OCI-LY1 (cell line): ENCODE measurements around the gene PPFIA4.

Experiments used
- H2AFZ ChIP-seq: fragments of 200-600 bp; sonication (generic), shearing (Covaris generic); 2 replicates; pipeline ENCODE4 v1.6.0; 2014; ENCODE audit warnings: antibody characterized with exemption, mild to moderate bottlenecking, low read length
- H3F3A ChIP-seq: fragments of 200-600 bp; sonication (generic), shearing (Covaris generic); 2 replicates; pipeline ENCODE4 v1.6.0; 2014; ENCODE audit warnings: mild to moderate bottlenecking, antibody characterized with exemption, low read length, moderate library complexity; ENCODE audit not compliant: insufficient read depth
- H3K27ac ChIP-seq: fragments of 200-600 bp; sonication (generic); 2 replicates; pipeline ENCODE4 v1.5.1; 2014; ENCODE audit warnings: low read length, mixed run types, mild to moderate bottlenecking, low read depth; ENCODE audit not compliant: poor library complexity, severe bottlenecking
- H3K27me3 ChIP-seq: fragments of 200-600 bp; sonication (generic); 2 replicates; pipeline ENCODE4 v1.6.0; 2014; ENCODE audit warnings: antibody characterized with exemption, mild to moderate bottlenecking, low read length, moderate library complexity; ENCODE audit not compliant: insufficient read depth
- H3K36me3 ChIP-seq: fragments of 200-600 bp; sonication (generic); 2 replicates; pipeline ENCODE4 v1.6.1; 2014; ENCODE audit warnings: mild to moderate bottlenecking, antibody characterized with exemption, low read length, moderate library complexity, mixed read lengths; ENCODE audit not compliant: insufficient read depth
- H3K4me1 ChIP-seq: fragments of 200-600 bp; sonication (generic); 2 replicates; pipeline ENCODE4 v1.5.1; 2014; ENCODE audit warnings: mild to moderate bottlenecking, low read length, moderate library complexity; ENCODE audit not compliant: insufficient read depth, severe bottlenecking
- H3K4me2 ChIP-seq: fragments of 200-600 bp; sonication (generic), shearing (Covaris generic); 2 replicates; pipeline ENCODE4 v1.6.1; 2014; ENCODE audit warnings: low read length
- H3K4me3 ChIP-seq: fragments of 200-600 bp; sonication (generic); 2 replicates; pipeline ENCODE4 v1.5.1; 2014; ENCODE audit warnings: low read length, low read depth, mild to moderate bottlenecking, mixed read lengths; ENCODE audit not compliant: poor library complexity, severe bottlenecking
- H3K79me2 ChIP-seq: fragments of 200-600 bp; shearing (Covaris generic); 2 replicates; pipeline ENCODE4 v1.6.1; 2016; ENCODE audit warnings: mixed run types, low read length, mixed read lengths; ENCODE audit not compliant: insufficient read depth
- H3K9ac ChIP-seq: fragments of 200-600 bp; sonication (generic), shearing (Covaris generic); 2 replicates; pipeline ENCODE4 v1.6.1; 2014; ENCODE audit warnings: mild to moderate bottlenecking, low read length, mixed read lengths
- H3K9me2 ChIP-seq: fragments of 200-600 bp; sonication (generic), shearing (Covaris generic); 2 replicates; pipeline ENCODE4 v1.6.1; 2014; ENCODE audit warnings: low read depth, mild to moderate bottlenecking, low read length, mixed read lengths
- H3K9me3 ChIP-seq: fragments of 200-600 bp; shearing (Covaris generic); 2 replicates; pipeline ENCODE4 v1.6.1; 2014; ENCODE audit warnings: low read length, mixed read lengths
- H4K20me1 ChIP-seq: fragments of 200-600 bp; sonication (generic), shearing (Covaris generic); 2 replicates; pipeline ENCODE4 v1.6.0; 2016; ENCODE audit warnings: mild to moderate bottlenecking, low read length; ENCODE audit not compliant: insufficient read depth
- CTCF ChIP-seq: fragments of 200-600 bp; sonication (generic), shearing (Covaris generic); IDR thresholded peaks from 2 replicates; pipeline ENCODE4 v1.5.1; 2017; ENCODE audit warnings: mild to moderate bottlenecking, antibody characterized with exemption, low read length, moderate library complexity, mixed read lengths
- EZH2 ChIP-seq: fragments of 200-600 bp; sonication (generic), shearing (Covaris generic); IDR thresholded peaks from 2 replicates; pipeline ENCODE4 v1.8.0; 2017; ENCODE audit warnings: borderline replicate concordance, mixed run types, mild to moderate bottlenecking, antibody characterized with exemption, low read length, moderate library complexity, mixed read lengths

The PPFIA4 gene

DNA sequence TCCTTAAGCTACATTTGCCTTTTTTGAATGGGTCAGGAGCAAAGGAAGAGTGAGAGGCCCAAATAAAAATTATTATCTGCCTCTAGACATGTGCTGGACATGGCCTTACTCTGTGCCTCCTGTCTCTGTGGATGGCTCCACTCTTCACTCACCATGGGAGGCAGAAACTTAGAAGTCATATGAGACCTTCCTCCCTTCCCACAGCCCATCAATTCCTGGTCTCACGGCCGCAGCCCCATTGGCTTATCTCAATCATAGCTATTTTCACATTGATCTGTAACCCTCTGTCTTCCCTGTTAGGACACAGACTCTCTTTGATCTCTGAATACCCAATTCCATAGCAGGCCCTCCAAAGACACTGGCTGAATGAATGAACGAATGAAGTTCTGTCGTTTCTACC is 87.0 kb downstream of the PPFIA4 start:
- Histone ChIP-seq H2AFZ (no peak overlapping the region), H3K9me2 (no peaks in the 10 kb centered on the region), H3K79me2 (no peaks in the 10 kb centered on the region), H3K36me3 (no peaks in the 10 kb centered on the region), H3K9me3 (no peaks in the 10 kb centered on the region), H3K4me1 (no peaks in the 10 kb centered on the region), H4K20me1 (no peaks in the 10 kb centered on the region), H3F3A (no peaks in the 10 kb centered on the region), H3K4me3 (no peak overlapping the region), H3K27ac (no peak overlapping the region), H3K9ac (no peak overlapping the region), H3K27me3 (peaks cover 4% of the 10 kb centered on the region; the same call in 1 of the 2 replicates), H3K4me2 (no peak overlapping the region)
- TF ChIP-seq CTCF, result no peak
- TF ChIP-seq EZH2, result no peak

- TF ChIP-seq CTCF (no peak), EZH2 (no peak)
- no peaks in the 10 kb centered on the region for H3K36me3 ChIP-seq
- no peak overlapping the region for H2AFZ ChIP-seq
- H3K9me3 ChIP-seq, result no peaks in the 10 kb centered on the region
- no peak overlapping the region for H3K9ac ChIP-seq
- H3K4me1 ChIP-seq, result no peaks in the 10 kb centered on the region
- no peaks in the 10 kb centered on the region for H3K9me2 ChIP-seq
- no peak overlapping the region for H3K4me3 ChIP-seq
- no peaks in the 10 kb centered on the region for H3F3A ChIP-seq
- H3K4me2 ChIP-seq, result no peak overlapping the region
- H3K79me2 ChIP-seq, result no peaks in the 10 kb centered on the region
- H3K27ac ChIP-seq, result no peak overlapping the region
- no peaks in the 10 kb centered on the region for H4K20me1 ChIP-seq
- H3K27me3 ChIP-seq, result peaks cover 4% of the 10 kb centered on the region; the same call in 1 of the 2 replicates
Measured at GRCh38 chr1:203114202-203114601, 87.9 kb downstream of the PPFIA4 start.

- Histone ChIP-seq H3K9ac (no peak overlapping the region), H3K79me2 (no peaks in the 10 kb centered on the region), H3K4me2 (no peak overlapping the region), H3K27ac (no peak overlapping the region), H3K36me3 (no peaks in the 10 kb centered on the region), H2AFZ (no peak overlapping the region), H3K4me1 (no peaks in the 10 kb centered on the region), H3K9me2 (no peaks in the 10 kb centered on the region), H3K9me3 (no peaks in the 10 kb centered on the region), H3F3A (no peaks in the 10 kb centered on the region), H3K4me3 (no peak overlapping the region), H4K20me1 (no peaks in the 10 kb centered on the region), H3K27me3 (peaks cover 4% of the 10 kb centered on the region; the same call in 1 of the 2 replicates)
- TF ChIP-seq EZH2, result no peak
- TF ChIP-seq CTCF, result no peak
Measured at GRCh38 chr1:203116091-203116820, 90.0 kb downstream of the PPFIA4 start.
